Daoy (cell line): ENCODE measurements around the gene GPRIN3. TPM values are rescaled to one million over a fixed set of nuclear protein-coding genes. Genes with fewer than 3 reads are reported as not detected.
A peak's percentile ranks its signal among the peaks of the same experiment; 100 is the strongest.

Experiments used
- DNase-seq: peaks from one replicate; pipeline ENCODE4 v3.0.0-alpha.2; 2015; ENCODE audit warnings: low read depth
- total RNA-seq: library from RNA; depleted of rRNA; stranded (reverse); fragments of >200 nt; shearing (Covaris generic); gene quantifications from 2 replicates; pipeline ENCODE4 v1.2.3, GENCODE V29; 2014; rRNA removed

GPRIN3 gene
- 0.03 TPM in 1 of 2 replicates, not detected in the other for total RNA-seq

DNA sequence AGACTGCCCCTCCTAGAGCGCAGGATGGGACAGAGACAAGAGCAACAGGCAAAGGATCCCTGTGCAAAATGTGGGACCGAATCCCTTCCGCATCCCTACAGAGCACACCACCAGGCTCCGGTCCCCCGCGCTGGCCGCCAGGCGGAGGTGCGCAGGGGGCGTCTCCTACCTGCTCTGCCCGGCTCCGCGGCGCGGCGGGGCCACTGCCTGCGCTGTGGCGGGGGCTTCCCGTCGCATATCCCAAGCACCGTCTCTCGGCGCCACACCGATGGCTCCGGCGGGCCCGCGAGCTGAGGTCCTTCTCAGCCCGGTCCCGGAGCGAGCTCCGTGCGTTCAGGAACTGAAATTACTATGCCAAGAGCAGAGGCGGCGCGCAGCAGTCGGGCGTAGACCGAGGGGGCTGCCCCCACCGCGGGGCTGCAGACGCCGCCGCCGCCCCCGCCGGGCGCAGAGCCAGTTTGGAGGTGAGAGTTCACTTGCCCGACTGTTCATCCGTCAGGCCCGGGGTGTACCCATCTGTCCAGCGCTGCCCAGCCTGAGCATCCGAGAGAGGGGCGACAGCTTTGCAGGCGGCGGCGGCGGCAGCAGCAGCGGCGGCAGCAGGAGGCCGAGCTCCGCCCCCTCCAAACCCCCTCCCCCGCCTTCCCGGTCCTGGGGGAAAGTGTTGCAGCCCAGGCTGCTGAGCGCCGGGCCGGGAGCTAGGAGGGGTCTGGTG is at the start of gene GPRIN3:
GPRIN3 (minus strand) TSS at position 355 of the 715 bp plus-strand sequence. CDS start 57,690 bp downstream, outside the sequence.
- peak; percentile 12 for DNase-seq

DNA sequence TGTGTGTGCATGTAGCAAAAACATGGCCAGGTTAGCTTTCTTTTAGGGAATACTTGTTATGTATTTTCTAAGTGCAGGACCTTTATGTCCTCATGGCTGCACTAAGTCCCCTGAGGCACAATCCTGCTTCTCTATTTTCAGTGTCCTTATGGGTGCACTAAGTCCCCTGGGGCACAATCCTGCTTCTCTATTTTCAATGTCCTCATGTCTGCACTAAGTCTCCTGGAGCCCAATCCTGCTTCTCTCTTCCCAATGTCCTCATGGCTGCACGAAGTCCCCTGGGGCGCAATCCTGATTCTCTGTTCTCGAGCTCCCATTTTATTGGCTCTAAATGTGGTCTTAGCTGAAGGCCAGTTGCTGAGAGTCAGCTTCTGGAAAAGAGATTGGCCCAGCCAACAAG is 49.7 kb upstream of the GPRIN3 start:
- DNase-seq: no peak

DNA sequence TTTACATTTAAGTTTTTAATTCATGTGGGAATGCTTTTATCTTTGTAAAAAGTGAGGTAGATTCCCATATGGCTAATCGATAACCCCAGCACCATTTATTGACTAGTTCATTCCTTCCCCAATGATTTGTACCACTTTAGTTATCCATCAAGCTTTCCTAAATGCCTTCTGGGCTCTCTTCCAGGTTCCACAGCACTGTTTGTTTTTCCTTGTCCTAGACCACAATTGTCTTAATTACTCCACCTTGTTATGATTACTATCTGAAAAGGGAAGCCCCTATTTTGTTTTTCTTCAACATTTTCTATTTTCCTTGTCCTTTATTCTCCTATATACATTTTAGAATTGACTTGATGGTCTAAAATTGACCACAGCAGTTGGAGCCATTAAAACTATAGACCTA is 48.5 kb upstream of the GPRIN3 start:
- DNase-seq: peak; percentile 23

DNA sequence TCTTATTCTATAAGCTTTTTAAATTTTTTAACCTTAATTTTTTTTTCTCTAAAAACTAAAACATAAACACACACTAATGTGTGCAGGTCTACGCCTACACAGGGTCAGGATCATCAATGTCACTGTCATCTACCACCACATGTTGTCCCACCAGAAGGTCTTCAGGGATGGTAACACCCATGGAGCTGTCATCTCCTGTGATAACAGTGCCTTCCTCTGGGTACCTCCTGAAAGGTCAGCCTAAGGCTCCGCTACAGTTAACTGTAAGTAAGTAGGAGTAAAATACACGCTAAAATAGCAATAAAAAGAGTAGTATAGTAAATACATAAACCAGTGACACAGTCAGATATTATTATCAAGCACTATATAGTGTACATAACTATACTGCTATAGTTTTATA is 45.9 kb upstream of the GPRIN3 start:
- DNase-seq: no peak

DNA sequence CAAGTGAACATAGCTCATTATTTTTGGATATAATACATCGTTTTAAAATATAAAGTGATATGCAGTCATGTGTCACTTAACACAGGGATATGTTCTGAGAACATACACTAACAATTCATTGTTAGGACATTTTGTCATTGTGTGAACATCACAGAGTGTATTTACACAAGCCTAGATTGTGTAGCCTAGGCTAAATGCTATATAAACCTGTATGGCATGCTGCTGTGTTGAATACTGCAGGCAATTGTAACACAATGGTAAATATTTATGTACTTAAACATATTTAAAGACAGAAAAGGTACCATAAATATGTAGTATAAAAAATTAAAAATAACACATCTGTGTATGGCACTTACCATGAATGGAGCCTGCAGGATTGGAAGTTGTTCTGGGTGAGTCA is 44.9 kb upstream of the GPRIN3 start:
- DNase-seq: no peak

DNA sequence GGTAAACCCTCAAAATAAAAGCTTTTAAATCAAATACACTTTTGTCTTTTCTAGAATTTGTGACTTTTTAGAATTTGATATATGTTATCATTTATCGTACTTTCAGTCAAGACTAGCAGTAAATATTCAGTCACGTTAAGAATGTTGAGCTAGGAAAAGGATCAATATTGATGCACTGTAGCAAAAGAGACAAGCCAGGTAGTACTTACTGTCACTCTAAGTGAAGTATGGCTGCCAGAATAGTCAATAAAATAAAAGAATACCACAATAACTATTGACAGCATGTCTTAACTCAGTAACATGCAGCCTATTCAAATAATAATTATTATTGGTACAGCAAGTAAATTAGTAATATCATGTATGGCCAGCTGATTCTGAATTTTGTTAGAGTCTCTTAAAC is 43.6 kb upstream of the GPRIN3 start:
- no peak for DNase-seq

DNA sequence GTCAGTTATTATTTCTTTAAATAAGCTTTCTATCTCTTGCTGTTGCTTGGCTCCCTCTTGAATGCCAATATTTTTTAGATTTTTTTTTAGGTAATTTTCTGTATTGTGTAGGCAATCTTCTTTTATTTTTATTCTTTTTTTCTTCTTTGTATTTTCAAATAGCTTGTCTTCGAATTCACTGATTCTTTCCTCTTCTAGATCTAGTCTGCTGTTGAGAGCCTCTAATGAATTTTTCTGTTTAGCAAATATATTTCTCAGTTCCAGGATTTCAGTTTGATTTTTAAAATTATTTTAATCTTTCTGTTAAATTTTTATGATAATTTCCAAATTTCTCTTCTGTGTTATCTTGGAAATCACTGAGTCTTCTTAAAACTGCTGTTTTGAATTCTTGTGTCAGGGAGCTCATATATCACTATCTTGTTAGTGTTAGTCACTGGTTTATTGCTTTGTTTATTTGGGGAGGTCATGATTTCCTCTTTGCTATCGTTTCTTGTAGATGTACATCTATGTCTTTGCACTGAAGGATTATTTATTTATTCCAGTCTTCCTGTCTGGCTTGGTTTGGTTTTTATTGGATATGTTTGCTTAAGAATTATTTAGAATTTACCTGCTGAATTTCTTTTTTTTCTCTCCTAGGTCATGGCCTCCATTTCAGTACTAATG is 39.9 kb upstream of the GPRIN3 start:
- no peak for DNase-seq

DNA sequence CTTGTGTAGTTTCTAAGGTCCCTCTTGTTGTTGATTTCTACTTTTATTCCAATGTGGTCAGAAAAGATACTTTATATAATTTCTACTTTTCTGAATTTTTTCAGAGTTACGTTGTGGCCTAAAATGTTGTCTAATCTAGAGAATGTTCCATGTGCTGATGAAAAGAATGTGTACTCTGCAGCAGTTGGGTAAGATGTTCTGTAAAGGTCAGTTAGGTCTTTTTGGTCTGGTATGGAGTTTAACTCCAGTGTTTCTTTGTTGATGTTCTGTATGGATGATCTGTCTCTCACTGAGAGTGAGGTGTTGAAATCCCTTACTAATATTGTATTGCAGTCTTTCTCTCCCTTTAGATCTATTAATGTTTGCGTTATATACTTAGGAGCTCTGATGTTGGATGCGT is 37.0 kb upstream of the GPRIN3 start:
- no peak for DNase-seq

DNA sequence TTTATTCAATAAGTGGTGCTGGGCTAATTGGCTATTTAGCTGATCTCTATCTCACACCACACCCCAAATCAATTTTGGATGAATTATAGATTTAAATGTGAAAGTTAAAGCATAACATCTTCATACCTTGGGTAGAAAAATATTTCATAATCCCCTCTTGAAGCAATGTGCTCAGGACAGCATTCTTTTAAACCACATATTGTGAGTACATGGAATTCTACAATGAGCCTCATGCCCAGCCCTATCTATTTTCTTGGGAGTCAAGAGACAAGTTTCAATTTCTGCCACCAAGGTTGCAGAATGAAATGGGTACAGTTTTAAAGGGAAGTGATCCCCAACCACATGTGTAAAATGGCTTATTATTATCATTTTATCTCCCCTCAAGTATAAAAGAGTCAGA is 30.6 kb upstream of the GPRIN3 start:
- no peak for DNase-seq

DNA sequence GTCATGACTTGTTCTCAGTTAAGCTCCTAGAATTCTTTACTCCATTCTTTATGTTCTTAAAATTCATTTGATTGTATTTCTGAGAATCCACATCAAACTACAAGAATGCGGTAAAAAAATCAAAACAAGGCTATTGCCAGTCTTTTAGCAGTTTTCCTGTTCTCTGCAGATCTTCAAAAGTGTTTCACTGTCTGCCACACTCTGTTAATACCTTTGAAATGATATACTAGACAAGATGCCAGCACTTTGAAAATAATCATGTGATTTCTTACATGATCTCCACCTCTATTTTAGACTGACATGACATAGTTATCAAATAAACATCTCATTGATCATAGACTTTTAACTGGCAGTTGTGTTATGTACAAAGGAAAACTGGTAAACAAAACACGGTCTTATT is 30.1 kb upstream of the GPRIN3 start:
- no peak for DNase-seq

DNA sequence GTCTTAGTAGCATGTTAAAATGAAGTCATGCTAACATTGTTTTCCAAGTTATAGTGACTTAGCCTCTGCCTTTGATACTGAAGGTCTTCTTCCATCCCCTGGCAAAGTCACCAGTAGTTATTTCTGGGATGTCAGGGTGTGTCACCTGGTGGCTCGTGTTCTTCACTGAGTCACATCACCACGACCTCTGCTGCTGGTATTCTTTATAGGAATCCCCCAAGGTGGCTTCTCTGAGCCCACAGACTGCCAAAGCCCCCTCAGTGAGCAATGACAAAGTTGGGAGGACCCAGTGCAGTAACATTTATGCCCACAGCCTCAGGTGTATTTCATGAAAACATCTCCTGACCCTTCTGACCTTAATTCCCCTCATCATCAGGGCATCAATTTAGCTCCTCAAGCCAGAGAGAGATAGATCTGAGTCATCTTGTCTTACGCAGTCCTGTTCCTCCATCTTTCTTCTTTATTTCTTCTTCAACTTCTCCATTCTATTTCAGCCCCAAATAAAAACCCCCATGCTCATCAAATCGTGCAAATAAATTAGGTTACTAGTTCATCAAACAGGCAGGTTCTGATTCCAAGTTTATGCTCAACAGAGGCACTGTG is 29.3 kb upstream of the GPRIN3 start:
- no peak for DNase-seq

DNA sequence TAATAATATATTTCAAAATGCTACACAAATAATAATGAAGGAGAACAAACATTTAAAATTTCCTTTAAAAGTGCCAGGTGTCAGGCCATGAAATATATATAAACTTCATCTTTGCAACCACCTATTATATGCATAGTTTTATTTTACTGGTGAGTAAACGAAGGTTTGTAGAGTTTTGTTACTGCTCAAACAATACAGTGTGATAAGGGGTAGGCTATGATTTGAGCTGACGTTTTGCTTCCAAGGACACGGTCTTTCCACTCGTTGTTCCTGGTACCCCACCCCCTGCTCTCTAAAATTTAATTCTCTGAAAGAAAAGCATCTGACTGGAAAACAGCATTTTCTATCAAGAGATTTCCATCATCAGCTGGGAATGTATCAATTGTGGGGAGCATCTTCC is 27.2 kb upstream of the GPRIN3 start:
- no peak for DNase-seq

DNA sequence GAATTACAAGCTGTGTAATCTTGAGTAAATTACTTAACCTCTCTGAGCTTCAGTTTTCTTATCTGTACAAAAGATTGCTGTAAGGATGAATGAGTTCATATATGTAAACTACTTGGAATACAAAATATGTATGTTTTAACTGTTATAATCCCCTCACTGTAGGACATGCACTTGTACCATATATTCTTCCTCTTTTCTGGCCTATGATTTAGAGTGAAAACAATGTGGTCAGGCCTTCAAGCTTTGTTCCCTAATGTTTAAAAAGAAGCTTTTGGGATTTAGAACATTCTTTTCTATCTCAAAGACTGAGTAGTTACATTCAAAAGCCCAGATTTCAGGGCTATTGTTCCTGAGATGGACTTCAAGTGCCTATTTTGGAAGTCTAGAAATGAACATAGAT is 26.7 kb upstream of the GPRIN3 start:
- DNase-seq: no peak

DNA sequence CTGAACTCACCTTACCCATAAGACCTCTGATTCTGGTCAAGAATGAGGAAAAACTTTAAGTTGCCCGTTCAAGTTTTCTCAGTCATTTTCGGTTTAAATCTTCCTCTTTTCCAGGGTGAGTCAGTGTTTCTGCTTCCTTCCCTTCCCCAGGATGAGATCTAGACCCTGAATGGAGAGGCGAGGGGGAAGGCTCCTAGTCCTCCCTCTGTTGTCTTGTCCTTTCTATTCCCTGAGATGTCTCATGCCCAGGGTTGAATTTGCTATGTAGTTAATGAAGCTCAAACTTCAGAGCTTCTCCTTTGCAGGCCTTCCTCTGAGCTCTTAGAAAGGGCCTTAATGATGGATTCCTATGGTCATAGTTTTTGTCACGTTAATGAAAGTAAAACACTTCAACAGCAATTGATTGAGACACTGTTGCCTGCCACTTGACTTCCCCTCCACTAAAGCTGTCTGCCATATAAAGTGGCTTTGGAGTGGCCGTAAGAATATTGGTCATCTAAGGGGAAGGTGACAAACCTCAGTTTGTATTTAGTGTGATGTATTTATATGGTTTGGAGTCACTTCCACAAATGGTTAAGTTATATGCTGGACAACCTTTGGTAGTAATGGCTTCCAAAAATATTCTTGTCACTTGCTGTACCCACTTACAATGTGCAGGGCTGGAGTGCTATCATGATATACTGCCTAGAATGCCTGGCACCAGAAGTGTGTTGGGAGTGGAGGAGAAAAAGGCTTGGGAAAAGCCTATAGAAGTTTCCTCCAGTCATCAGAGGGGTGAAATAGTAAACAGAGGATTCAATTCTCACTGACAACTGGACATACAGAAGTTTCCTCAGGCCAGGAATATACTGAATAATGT is 24.3 kb upstream of the GPRIN3 start:
- no peak for DNase-seq

DNA sequence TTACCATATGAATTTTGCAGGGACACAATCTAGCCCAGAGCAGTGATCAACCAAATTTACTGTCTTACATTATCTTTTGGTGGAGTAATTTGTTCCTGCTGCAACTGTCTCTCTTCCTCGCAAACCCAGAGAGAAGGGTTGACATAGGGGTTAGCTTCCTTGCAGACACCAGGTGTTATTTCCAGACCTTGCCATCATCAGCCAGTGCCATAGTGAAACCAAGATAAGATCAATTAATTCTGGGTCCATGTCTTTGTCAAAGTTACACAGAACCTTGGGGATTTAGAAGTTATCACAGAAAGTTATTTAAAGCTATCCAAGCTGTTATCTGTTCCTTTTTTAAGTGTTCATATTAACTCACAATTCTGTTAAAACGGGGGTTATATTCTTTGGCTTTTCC is 23.6 kb upstream of the GPRIN3 start:
- DNase-seq: no peak

DNA sequence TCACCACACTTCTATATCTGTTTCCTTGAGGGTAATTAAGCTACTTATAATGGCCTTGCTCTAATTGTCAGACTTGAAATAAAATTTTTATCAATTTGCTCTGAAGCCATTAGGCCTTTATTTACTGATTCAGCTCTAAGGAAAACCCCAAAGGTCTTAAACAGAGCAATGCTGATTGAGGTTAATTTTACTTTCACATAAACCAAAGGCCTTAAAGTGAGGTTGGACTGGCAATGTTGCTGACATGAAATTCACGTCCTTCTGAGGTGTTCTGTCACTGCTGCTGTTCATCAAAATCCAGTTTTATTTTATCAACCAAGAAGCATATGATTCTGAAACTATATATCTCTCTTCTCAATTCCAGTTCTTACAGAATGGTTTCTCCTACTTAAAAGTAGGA is 21.7 kb upstream of the GPRIN3 start:
- DNase-seq: no peak

DNA sequence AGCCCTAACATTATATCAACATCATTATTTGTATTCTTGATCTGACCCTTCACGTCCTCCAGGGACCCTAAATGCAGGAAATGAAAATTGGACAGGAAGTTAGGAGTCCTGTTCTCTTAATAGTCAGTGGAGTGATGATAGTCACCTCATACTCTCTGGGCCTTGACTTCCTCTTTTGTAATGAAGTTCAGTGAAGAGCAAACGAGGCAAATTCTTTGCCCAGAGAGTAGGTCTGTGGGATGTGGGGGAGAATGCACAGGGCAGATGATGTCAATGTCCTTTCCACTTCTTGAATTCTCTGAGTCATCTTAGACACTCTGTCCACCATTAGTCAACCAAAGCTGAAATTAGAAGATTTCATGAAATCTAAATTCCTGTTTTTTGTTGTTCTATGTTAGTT is 17.1 kb upstream of the GPRIN3 start:
- peak; percentile 1 for DNase-seq

DNA sequence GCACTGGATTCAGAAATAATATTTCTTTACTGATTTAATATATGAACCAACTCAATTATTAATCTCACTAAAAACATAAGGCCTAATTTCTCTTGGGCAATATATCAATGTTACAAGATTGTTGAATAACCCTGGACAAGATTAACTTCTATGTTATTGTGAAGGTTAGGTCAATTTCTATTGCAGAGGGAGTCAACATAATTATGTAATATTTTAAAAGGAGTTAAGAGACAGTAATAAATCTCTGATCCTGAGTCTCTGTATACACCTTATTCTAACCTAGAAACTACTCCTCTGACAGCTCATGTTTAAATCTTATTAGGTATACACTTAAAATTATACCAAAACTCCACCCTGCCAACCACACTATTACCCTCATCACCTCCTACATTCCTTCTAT is 15.1 kb upstream of the GPRIN3 start:
- no peak for DNase-seq

DNA sequence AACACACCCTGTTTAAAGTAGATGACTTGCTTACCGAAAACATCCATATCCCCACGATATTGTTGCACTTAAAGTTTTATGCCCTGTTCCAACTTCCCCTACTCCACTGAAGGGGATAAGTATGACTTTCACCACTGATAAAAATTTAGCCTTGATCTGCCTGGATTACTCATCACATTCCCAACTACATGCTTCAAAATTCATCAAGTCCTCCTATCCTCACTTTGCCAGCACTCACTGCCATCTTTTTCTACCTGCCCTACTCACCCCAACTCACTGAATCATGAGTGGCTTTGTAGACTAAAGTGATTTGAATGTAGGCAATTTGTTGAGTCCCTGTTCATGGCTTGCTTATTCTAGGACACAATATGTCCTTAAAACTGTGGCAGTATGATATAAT is 12.2 kb upstream of the GPRIN3 start:
- no peak for DNase-seq

DNA sequence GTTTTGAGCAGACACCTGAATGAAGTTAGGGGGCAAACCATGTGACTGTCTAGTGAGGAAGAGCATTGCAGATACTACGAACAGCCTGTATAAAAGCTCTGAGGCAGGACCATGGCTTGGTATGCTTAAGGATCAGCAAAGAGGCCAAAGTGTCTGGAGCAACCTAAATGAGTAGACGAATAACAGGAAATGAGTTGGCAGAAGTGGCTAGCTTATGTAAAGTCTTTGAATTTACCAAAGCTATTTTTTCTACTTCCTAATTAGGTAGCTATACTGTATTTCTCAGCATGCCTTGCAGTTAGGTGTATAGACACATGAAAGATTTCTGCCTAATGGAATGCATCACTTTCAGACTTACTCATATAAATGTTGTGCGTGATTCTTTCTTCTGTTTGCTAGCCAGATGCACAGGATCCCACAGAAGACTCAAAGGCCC is 9.3 kb upstream of the GPRIN3 start:
- peak; percentile 46 for DNase-seq

DNA sequence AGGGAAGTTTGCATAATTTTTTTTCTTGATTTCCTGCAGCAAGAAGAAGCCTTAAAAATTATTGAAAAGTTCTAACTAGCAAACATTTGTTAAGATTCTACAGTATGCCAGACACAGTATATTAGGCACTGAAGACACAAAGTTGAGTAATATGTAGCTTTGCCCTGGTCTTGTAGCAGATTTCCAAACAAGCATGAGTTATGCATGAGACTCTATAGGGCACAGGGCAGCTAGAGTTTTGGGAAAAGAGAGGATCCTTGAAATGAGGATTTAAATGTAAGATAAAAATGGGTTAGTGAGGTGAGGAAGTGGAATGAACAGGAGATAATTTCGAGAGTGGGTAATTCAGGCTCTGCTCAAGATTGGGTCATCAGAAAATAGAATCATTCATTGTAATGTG is 8.6 kb upstream of the GPRIN3 start:
- DNase-seq: no peak

DNA sequence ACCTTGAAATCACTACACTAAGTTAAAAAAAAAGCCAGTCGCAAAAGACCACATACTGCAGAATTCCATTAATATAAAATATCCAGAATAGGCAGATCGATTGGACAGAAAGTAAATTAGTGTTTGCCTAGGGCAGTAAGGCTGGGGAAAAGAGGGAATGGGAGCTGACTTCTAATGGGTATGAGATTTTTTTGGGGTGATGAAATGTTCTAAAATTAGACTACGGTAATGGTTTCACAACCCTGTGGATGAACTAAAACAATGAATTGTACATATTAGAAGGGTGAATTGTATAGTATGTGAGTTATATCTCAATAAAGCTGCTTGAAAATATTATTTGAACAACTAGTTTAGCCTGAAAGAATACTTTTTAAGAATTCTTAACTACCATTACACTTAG is 6.7 kb upstream of the GPRIN3 start:
- DNase-seq: no peak
